SU-DHL-6 (cell line): Measurements from ENCODE around the gene FOXP2.

ENCODE experiments used
- H2AFZ ChIP-seq: fragments of 200-600 bp; sonication (generic); 2 replicates; pipeline ENCODE4 v1.6.1; 2014; ENCODE audit warnings: low read depth, mild to moderate bottlenecking, moderate library complexity, mixed read lengths, antibody characterized with exemption, low read length; ENCODE audit not compliant: severe bottlenecking
- H3F3A ChIP-seq: fragments of 200-600 bp; shearing (Covaris generic); 2 replicates; pipeline ENCODE4 v1.6.0; 2016; ENCODE audit warnings: antibody characterized with exemption, mild to moderate bottlenecking; ENCODE audit not compliant: insufficient read depth
- H3K27ac ChIP-seq: fragments of 200-600 bp; sonication (generic); 2 replicates; pipeline ENCODE4 v1.5.1; 2016; ENCODE audit warnings: low read depth, mild to moderate bottlenecking, low read length, moderate library complexity, mixed read lengths
- H3K27me3 ChIP-seq: fragments of 200-600 bp; sonication (generic), shearing (Covaris generic); 2 replicates; pipeline ENCODE4 v1.6.0; 2014; ENCODE audit warnings: mild to moderate bottlenecking, low read length
- H3K36me3 ChIP-seq: fragments of 200-600 bp; sonication (generic); 2 replicates; pipeline ENCODE4 v1.6.1; 2014; ENCODE audit warnings: mild to moderate bottlenecking, low read length, mixed read lengths
- H3K4me2 ChIP-seq: fragments of 300-600, 200-600 bp; shearing (Covaris generic), sonication (generic); 2 replicates; pipeline ENCODE4 v1.6.0; 2014; ENCODE audit warnings: low read length, low read depth, mild to moderate bottlenecking; ENCODE audit not compliant: poor library complexity, severe bottlenecking
- H3K4me3 ChIP-seq: fragments of 200-600 bp; sonication (generic); 2 replicates; pipeline ENCODE4 v1.5.1; 2014; ENCODE audit warnings: antibody characterized with exemption, low read length, mild to moderate bottlenecking, mixed read lengths; ENCODE audit not compliant: insufficient read depth, poor library complexity, severe bottlenecking
- H3K79me2 ChIP-seq: fragments of 200-600 bp; sonication (generic); 2 replicates; pipeline ENCODE4 v1.6.1; 2014; ENCODE audit warnings: mild to moderate bottlenecking, low read length, moderate library complexity; ENCODE audit not compliant: insufficient read depth
- H3K9ac ChIP-seq: fragments of 200-600 bp; sonication (generic); 2 replicates; pipeline ENCODE4 v1.7.0; 2014; ENCODE audit warnings: mild to moderate bottlenecking, low read length
- H3K9me2 ChIP-seq: fragments of 200-600 bp; sonication (generic); replicated peaks from 2 replicates; pipeline ENCODE4 v1.6.1; 2014; ENCODE audit warnings: low read length; ENCODE audit not compliant: insufficient read depth
- H3K9me3 ChIP-seq: fragments of 200-600 bp; sonication (generic); 2 replicates; pipeline ENCODE4 v1.6.1; 2014; ENCODE audit warnings: low read length, mixed read lengths; ENCODE audit not compliant: insufficient read depth
- H4K20me1 ChIP-seq: fragments of 200-600 bp; sonication (generic); 2 replicates; pipeline ENCODE4 v1.6.1; 2014; ENCODE audit warnings: low read depth, mild to moderate bottlenecking, antibody characterized with exemption, low read length, moderate library complexity, mixed read lengths
- CTCF ChIP-seq: fragments of 200-600 bp; sonication (generic); IDR thresholded peaks from one replicate; pipeline ENCODE4 v1.5.1; 2017; ENCODE audit warnings: antibody characterized with exemption, mild to moderate bottlenecking, low read length, moderate library complexity; ENCODE audit not compliant: insufficient read depth, poor library complexity, severe bottlenecking
- EZH2phosphoT487 ChIP-seq: fragments of 200-600 bp; sonication (generic), shearing (Covaris generic); conservative IDR thresholded peaks from 2 replicates; pipeline ENCODE4 v1.6.1; 2018; ENCODE audit warnings: mild to moderate bottlenecking, antibody characterized with exemption, low read length, moderate library complexity, mixed read lengths

The FOXP2 gene

GRCh38 chr7:114660753-114661152 lies 246.1 kb downstream of the FOXP2 start:
- no peak overlapping the region for H2AFZ ChIP-seq
- H3K9me3 ChIP-seq: no peaks in the 10 kb centered on the region
- no peaks in the 10 kb centered on the region for H3K79me2 ChIP-seq
- H3K36me3 ChIP-seq: no peaks in the 10 kb centered on the region
- no peak overlapping the region for H3K4me2 ChIP-seq
- no peak overlapping the region for H3K9ac ChIP-seq
- no peaks in the 10 kb centered on the region for H3K9me2 ChIP-seq
- H3F3A ChIP-seq: no peaks in the 10 kb centered on the region
- H3K27ac ChIP-seq: no peak overlapping the region
- H3K27me3 ChIP-seq: no peaks in the 10 kb centered on the region
- no peak overlapping the region for H3K4me3 ChIP-seq
- TF ChIP-seq CTCF (no peak), EZH2phosphoT487 (no peak)
- H4K20me1 ChIP-seq: no peaks in the 10 kb centered on the region

DNA sequence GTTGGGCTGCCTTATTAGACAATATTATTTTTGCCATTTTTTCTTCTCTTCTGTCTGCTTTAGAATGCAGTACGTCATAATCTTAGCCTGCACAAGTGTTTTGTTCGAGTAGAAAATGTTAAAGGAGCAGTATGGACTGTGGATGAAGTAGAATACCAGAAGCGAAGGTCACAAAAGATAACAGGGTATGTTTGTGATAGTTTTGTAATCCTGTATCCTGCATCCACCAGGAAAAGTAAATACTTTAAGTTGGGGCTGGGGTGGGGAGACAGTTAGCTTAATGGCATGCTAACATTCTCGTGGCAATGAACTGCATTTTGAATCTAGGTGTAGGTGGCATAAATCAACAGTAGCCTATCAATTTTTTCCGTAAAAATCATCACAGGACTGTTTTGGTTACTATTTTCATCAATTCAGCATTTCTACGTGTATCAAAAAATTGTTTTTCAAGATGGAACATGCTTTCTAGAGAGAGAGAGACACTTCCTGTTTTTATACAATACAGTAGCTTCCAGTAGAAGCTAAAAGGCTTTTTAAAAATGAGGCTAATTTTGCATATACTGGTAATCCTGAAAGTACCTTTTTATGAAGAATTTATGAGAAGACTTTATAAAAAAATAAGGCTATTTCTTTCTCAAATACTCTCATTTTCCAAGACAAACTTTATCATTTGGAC lies 247.5 kb downstream of the FOXP2 start:
- no peak overlapping the region for H2AFZ ChIP-seq
- H3K4me2 ChIP-seq: no peak overlapping the region
- no peak overlapping the region for H3K4me3 ChIP-seq
- H3K9me3 ChIP-seq: no peaks in the 10 kb centered on the region
- no peak overlapping the region for H3K9ac ChIP-seq
- H3K79me2 ChIP-seq: no peaks in the 10 kb centered on the region
- H3K27me3 ChIP-seq: no peaks in the 10 kb centered on the region
- no peaks in the 10 kb centered on the region for H3K36me3 ChIP-seq
- no peaks in the 10 kb centered on the region for H3F3A ChIP-seq
- no peaks in the 10 kb centered on the region for H4K20me1 ChIP-seq
- TF ChIP-seq CTCF (no peak), EZH2phosphoT487 (no peak)
- H3K9me2 ChIP-seq: no peaks in the 10 kb centered on the region
- no peak overlapping the region for H3K27ac ChIP-seq

DNA sequence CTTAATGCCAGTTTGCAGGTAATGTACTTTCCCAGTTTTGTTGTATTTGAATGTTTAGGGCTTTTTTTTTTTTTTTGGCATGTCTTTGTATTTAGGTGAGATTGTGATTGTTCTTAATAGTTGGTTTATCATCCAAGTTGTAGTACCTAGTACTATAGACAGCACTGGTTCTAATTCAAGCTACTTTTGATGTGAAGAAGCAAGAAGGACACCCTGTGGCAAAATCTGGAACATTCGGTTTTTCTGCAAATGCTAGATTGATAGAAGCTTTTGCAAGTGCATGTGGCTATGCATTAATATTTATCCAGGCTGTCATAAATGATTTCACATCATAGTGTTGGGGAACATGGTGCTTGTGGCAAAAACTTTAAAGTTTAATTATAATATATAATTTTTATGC lies 248.9 kb downstream of the FOXP2 start:
- Histone ChIP-seq H3K27me3 (no peaks in the 10 kb centered on the region), H3F3A (no peaks in the 10 kb centered on the region), H4K20me1 (no peaks in the 10 kb centered on the region), H3K36me3 (no peaks in the 10 kb centered on the region), H2AFZ (no peak overlapping the region), H3K4me2 (no peak overlapping the region), H3K9me3 (no peaks in the 10 kb centered on the region), H3K79me2 (no peaks in the 10 kb centered on the region), H3K27ac (no peak overlapping the region), H3K9me2 (no peaks in the 10 kb centered on the region), H3K4me3 (no peak overlapping the region), H3K9ac (no peak overlapping the region)
- TF ChIP-seq EZH2phosphoT487 (no peak), CTCF (no peak)
